HCT116 (cell line): ENCODE results near the gene SMIM14. TPM values are rescaled to one million over a fixed set of nuclear protein-coding genes. Genes with fewer than 3 reads are reported as not detected.
A peak's percentile ranks its signal among the peaks of the same experiment; 100 is the strongest.

ENCODE experiments used
- ATAC-seq: fragments of 200-7000 bp; cut with Tn5 transposase; 2 replicates; pipeline ENCODE4 v1.9.1; 2020; ENCODE audit warnings: mild to moderate bottlenecking, moderate library complexity
- BruUV-seq: library from RNA; stranded (reverse); fragments of 400-500 nt; replicated peaks from 2 replicates; lab custom pipeline; 2021; lab: Mats Ljungman, UMichigan
- CTCF ChIA-PET: fragments of 300-600 bp; sonication (Branson Sonifier 250); formaldehyde crosslinking; loops from one replicate; lab custom pipeline; 2021; ENCODE audit warnings: antibody characterized with exemption; lab: Charles Lee
- POLR2A ChIA-PET: fragments of 300-600, 350-600 bp; sonication (Branson Sonifier 250); formaldehyde crosslinking; loops from one replicate; lab custom pipeline; 2021; ENCODE audit warnings: antibody characterized with exemption; lab: Charles Lee
- RAD21 ChIA-PET, 2 experiments: fragments of 300-600 bp; sonication (Branson Sonifier 250); formaldehyde crosslinking; loops; one replicate each; lab custom pipeline; 2023; ENCODE audit warnings: low total read pairs in 2 of 2; ENCODE audit not compliant: uncharacterized antibody in 2 of 2, unreplicated experiment in 2 of 2, low non-redundant PET in 1 of 2; lab: Charles Lee
- DNase-seq: peaks from one replicate; pipeline ENCODE4 v3.0.0-alpha.2; 2010; ENCODE audit warnings: low read depth, low spot score
- H2AFZ ChIP-seq: fragments of 200-600 bp; shearing (Covaris generic), sonication (generic); 2 replicates; pipeline ENCODE4 v1.6.1; 2017; ENCODE audit warnings: low read depth, mixed run types, mixed read lengths, antibody characterized with exemption, low read length; ENCODE audit not compliant: poor library complexity, severe bottlenecking
- H3K27ac ChIP-seq: 2 replicates; pipeline ENCODE4 v1.5.1; 2012; ENCODE audit warnings: low read depth, low read length
- H3K27me3 ChIP-seq: fragments of 200-600 bp; sonication (generic); 2 replicates; pipeline ENCODE4 v1.6.1; 2016; ENCODE audit warnings: mixed run types, low read length, mixed read lengths; ENCODE audit not compliant: insufficient read depth
- H3K36me3 ChIP-seq, 2 experiments: fragments of 200-500 bp in 1 of 2; fragments of 200-600 bp in 1 of 2; sonication (Bioruptor generic) in 1 of 2; sonication (generic) in 1 of 2; 2 replicates each; pipeline versions ENCODE4 v1.5.1 to v1.6.1; 2014 to 2016; ENCODE audit warnings: low read length in 2 of 2, inconsistent platforms in 1 of 2, mixed read lengths in 1 of 2, mixed run types in 1 of 2; ENCODE audit not compliant: insufficient read depth in 2 of 2, control insufficient read depth in 1 of 2
- H3K4me1 ChIP-seq, 2 experiments: fragments of 200-600 bp in 1 of 2; sonication (generic) in 1 of 2; 2 replicates each; pipeline versions ENCODE4 v1.5.1 to v1.6.1; 2012 to 2017; ENCODE audit warnings: low read length in 2 of 2, inconsistent platforms in 1 of 2, mild to moderate bottlenecking in 1 of 2, mixed read lengths in 1 of 2, mixed run types in 1 of 2, moderate library complexity in 1 of 2; ENCODE audit not compliant: insufficient read depth in 2 of 2, control insufficient read depth in 1 of 2
- H3K4me2 ChIP-seq: fragments of 200-600 bp; sonication (generic); 2 replicates; pipeline ENCODE4 v1.6.1; 2017; ENCODE audit warnings: mixed run types, low read length, mixed read lengths
- H3K4me3 ChIP-seq, 2 experiments: fragments of 200-600 bp in 1 of 2; sonication (generic) in 1 of 2; replicated peaks in 1 of 2; 2 replicates each; pipeline ENCODE4 v1.5.1; 2011 to 2016; ENCODE audit warnings: low read length in 2 of 2, control low read depth in 1 of 2, low read depth in 1 of 2, mild to moderate bottlenecking in 1 of 2, mixed read lengths in 1 of 2, mixed run types in 1 of 2
- H3K79me2 ChIP-seq: fragments of 200-600 bp; sonication (generic); 2 replicates; pipeline ENCODE4 v1.6.1; 2017; ENCODE audit warnings: mild to moderate bottlenecking, mixed run types, low read length, moderate library complexity, mixed read lengths; ENCODE audit not compliant: insufficient read depth
- H3K9ac ChIP-seq: fragments of 200-600 bp; sonication (generic); 2 replicates; pipeline ENCODE4 v1.6.1; 2016; ENCODE audit warnings: low read length, mixed read lengths
- H3K9me2 ChIP-seq: fragments of 200-600 bp; sonication (generic), shearing (Covaris generic); 2 replicates; pipeline ENCODE4 v1.6.1; 2017; ENCODE audit warnings: mixed run types, mild to moderate bottlenecking, moderate library complexity; ENCODE audit not compliant: insufficient read depth
- H3K9me3 ChIP-seq, 2 experiments: fragments of 200-500 bp in 1 of 2; fragments of 200-600 bp in 1 of 2; sonication (Bioruptor generic) in 1 of 2; sonication (generic) in 1 of 2; 2 replicates each; pipeline ENCODE4 v1.6.1; 2014 to 2017; ENCODE audit warnings: low read length in 2 of 2, mixed read lengths in 2 of 2, inconsistent platforms in 1 of 2, low read depth in 1 of 2, mild to moderate bottlenecking in 1 of 2, mixed run types in 1 of 2, moderate library complexity in 1 of 2; ENCODE audit not compliant: control insufficient read depth in 1 of 2, insufficient read depth in 1 of 2
- H4K20me1 ChIP-seq: fragments of 200-600 bp; sonication (generic), shearing (Covaris generic); 2 replicates; pipeline ENCODE4 v1.6.1; 2017; ENCODE audit warnings: mixed run types, mild to moderate bottlenecking, moderate library complexity; ENCODE audit not compliant: insufficient read depth
- CTCF ChIP-seq, 3 experiments: fragments of 200-600 bp in 1 of 3; sonication (generic) in 1 of 3; IDR thresholded peaks in 2 of 3; conservative IDR thresholded peaks in 1 of 3; 2 replicates each; pipeline ENCODE4 v1.5.1; 2012 to 2017; ENCODE audit warnings: low read depth in 2 of 3, low read length in 2 of 3, antibody characterized with exemption in 1 of 3, borderline replicate concordance in 1 of 3, control low read depth in 1 of 3, mild to moderate bottlenecking in 1 of 3, mixed read lengths in 1 of 3, mixed run types in 1 of 3, moderate library complexity in 1 of 3; ENCODE audit not compliant: insufficient read depth in 1 of 3
- EZH2phosphoT487 ChIP-seq: fragments of 200-600 bp; IDR thresholded peaks from 2 replicates; pipeline ENCODE4 v1.6.1; 2018; ENCODE audit warnings: antibody characterized with exemption, borderline replicate concordance
- RAD21 ChIP-seq: IDR thresholded peaks from 2 replicates; pipeline ENCODE4 v1.6.1; 2012; ENCODE audit warnings: low read depth, mild to moderate bottlenecking
- SP1 ChIP-seq: IDR thresholded peaks from 2 replicates; pipeline ENCODE4 v1.6.1; 2012; ENCODE audit warnings: low read depth
- ZFX ChIP-seq: fragments of 450-650 bp; IDR thresholded peaks from 2 replicates; pipeline ENCODE4 v1.6.1; 2017
- ZNF274 ChIP-seq: fragments of 200-500 bp; sonication (Bioruptor generic); IDR thresholded peaks from 2 replicates; pipeline ENCODE4 v1.6.1; 2014; ENCODE audit warnings: mild to moderate bottlenecking, low read depth, low read length, inconsistent platforms
- intact Hi-C: fragments of 100-400 bp; cut with micrococcal nuclease; formaldehyde crosslinking; loops from 2 replicates; pipeline ENCODE4 v1.10.0; 2022
- total RNA-seq: library from RNA; stranded (reverse); gene quantifications from one replicate; pipeline ENCODE4 v1.2.1, GENCODE V29; 2021; ENCODE audit not compliant: unreplicated experiment

The SMIM14 gene
- total RNA-seq, 1 experiment from 2014 or later = 21.6 TPM

- Histone ChIP-seq H4K20me1 (no peaks in the 10 kb centered on the region), H3K79me2 (no peaks in the 10 kb centered on the region), H3K9ac (no peak overlapping the region), H3K27me3 (no peaks in the 10 kb centered on the region), H3K27ac (no peak overlapping the region), H3K9me3 (no peaks in the 10 kb centered on the region), H3K4me2 (no peak overlapping the region), H3K9me2 (no peaks in the 10 kb centered on the region), H3K4me1 (no peaks in the 10 kb centered on the region), H3K4me3 (no peak overlapping the region), H3K36me3 (no peaks in the 10 kb centered on the region), H2AFZ (no peak overlapping the region)
- CTCF ChIA-PET = no interaction called here
- intact Hi-C loops = no loop called here
- POLR2A ChIA-PET = interaction anchor here (0.6 kb wide), 1 partner anchor 23 kb away, joined by 3 read pairs; no protein-coding TSS in a partner anchor
- ATAC-seq = no peak
- BruUV-seq = no TSS peak
- TF ChIP-seq SP1 (no peak), ZFX (no peak), EZH2phosphoT487 (no peak)
- DNase-seq = no peak
- RAD21 ChIA-PET = no interaction called here
These were observed 21.4 kb upstream of the SMIM14 start for GRCh38 chr4:39660045-39660444.

GRCh38 chr4:39658756-39659155 lies 20.1 kb upstream of the SMIM14 start:
- BruUV-seq = no TSS peak
- RAD21 ChIA-PET = interaction anchor here in 1 of 2 experiments (0.7 kb wide), 1 partner anchor 189 kb away, joined by 3 read pairs; no protein-coding TSS in a partner anchor
- H2AFZ ChIP-seq = no peak overlapping the region
- DNase-seq = no peak
- TF ChIP-seq ZNF274 (no peak), RAD21 (peak; percentile 73), CTCF (IDR thresholded peaks at IDR 0.05 in 2 of 3, conservative IDR thresholded peaks at IDR 0.05 in 1 of 3; ENCODE audit: borderline replicate concordance in 1 of 3, insufficient read depth in 1 of 3, low read depth in 2 of 3, low read length in 2 of 3) (peak; percentile 13 to 76 (median 38); a peak in 3 of 6 replicates)
- H3K9me3 ChIP-seq = no peaks in the 10 kb centered on the region
- POLR2A ChIA-PET = interaction anchor here (1.6 kb wide), 1 partner anchor 20 kb away, joined by 5 read pairs; the partner anchor contains the start of gene SMIM14
- no peak overlapping the region for H3K27ac ChIP-seq
- no peaks in the 10 kb centered on the region for H3K27me3 ChIP-seq
- H3K4me3 ChIP-seq = no peak overlapping the region
- no peaks in the 10 kb centered on the region for H3K9me2 ChIP-seq
- H3K4me2 ChIP-seq = no peak overlapping the region
- H4K20me1 ChIP-seq = no peaks in the 10 kb centered on the region
- H3K79me2 ChIP-seq = no peaks in the 10 kb centered on the region
- H3K4me1 ChIP-seq = no peaks in the 10 kb centered on the region
- CTCF ChIA-PET = interaction anchor here (1.0 kb wide), 1 partner anchor 189 kb away, joined by 11 read pairs; no protein-coding TSS in a partner anchor
- H3K36me3 ChIP-seq = no peaks in the 10 kb centered on the region
- ATAC-seq = no peak
- H3K9ac ChIP-seq = no peak overlapping the region
- intact Hi-C loops = loop anchor here (1.0 kb wide), 1 partner anchor 189 kb away; no protein-coding TSS in a partner anchor
